GM12874 (cell line): Measurements from ENCODE around the gene AP1G1.

Experiments
- CTCF ChIP-seq: IDR thresholded peaks from 2 replicates; pipeline ENCODE4 v1.5.1; 2011; ENCODE audit warnings: low read depth, mild to moderate bottlenecking, control low read depth, low read length, moderate library complexity; ENCODE audit not compliant: insufficient read depth

The AP1G1 gene

GRCh38 chr16:71706046-71706445 lies 102.6 kb downstream of the AP1G1 start:
- no peak for TF ChIP-seq CTCF

- TF ChIP-seq CTCF = no peak
Measured at GRCh38 chr16:71703333-71703732, 105.3 kb downstream of the AP1G1 start.

DNA sequence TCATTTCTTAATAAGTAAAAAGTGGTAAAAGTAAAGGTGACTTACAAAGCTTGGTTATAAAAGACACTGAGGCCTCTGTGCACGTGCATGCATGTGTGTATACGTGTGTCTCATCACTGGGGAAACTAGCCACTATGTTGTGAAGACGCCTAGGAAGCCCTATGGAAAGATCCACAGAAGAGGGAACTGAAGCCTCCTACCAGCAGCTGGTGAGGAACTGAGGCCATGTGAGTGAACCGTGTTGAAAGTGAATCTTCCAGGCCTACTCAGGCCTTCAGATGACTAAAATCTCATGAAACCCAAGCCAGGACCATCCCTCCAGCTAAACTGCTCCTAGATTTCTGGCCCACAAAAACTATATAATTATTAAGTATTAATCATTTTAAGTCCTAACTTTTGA lies 107.8 kb downstream of the AP1G1 start:
- TF ChIP-seq CTCF = no peak

DNA sequence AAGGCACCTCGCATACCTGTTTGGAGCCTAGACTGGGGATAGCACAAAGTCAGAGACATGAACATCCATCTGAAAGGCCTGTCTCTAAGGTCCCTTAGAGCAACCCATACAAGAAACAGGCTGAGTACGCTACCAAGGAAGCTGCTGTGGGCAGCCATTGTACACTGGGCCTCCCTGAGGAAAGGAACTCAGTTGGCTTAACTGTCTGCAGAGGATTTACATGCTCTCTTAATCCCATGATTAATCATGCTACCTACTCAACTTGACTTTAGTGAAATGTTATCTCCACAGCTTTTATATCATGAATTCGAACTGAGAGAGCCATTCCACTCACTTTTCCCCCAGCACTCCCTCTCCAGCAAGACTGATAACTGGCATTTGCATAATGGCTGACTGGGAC lies 110.1 kb downstream of the AP1G1 start:
- no peak for TF ChIP-seq CTCF

- TF ChIP-seq CTCF = no peak
Measured at GRCh38 chr16:71693164-71693563, 115.5 kb downstream of the AP1G1 start.

DNA sequence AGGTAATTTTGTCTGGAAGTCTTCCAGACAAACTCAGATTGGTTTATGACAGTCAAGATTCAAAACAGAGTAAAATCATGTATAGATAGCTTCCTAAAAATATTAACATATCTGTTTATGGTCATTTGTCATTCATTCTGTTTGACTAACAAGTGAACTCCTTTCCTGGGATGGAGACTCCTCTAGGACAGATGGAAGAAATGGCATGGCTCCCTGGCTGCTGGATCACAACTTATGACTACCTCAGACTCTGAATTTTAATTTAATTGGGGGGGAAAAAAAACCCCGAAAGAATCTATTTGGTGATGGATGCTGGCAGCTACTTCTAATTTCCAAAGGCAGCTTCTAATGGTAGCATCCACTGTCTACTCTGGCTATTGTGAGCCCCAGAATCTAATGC lies 118.7 kb downstream of the AP1G1 start:
- TF ChIP-seq CTCF = no peak

DNA sequence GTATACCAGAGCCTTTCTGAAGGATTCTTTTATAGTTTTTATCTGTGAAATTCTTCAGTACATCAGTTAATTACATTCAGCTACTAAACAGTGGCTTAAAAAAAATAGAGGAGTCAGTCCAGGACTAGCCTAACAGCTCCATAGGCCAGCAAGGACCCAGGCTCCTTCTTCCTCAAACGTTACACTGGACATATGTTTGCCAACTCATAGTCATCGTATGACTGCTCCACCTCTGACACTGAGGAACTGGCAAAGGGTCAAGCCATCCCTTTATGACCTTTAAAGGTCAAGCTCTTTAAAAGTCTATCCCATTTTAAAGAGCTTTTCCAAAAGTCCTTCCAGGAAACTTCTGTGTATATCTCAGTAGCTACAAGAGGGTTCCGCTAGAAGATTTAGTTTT lies 120.8 kb downstream of the AP1G1 start:
- TF ChIP-seq CTCF = no peak

DNA sequence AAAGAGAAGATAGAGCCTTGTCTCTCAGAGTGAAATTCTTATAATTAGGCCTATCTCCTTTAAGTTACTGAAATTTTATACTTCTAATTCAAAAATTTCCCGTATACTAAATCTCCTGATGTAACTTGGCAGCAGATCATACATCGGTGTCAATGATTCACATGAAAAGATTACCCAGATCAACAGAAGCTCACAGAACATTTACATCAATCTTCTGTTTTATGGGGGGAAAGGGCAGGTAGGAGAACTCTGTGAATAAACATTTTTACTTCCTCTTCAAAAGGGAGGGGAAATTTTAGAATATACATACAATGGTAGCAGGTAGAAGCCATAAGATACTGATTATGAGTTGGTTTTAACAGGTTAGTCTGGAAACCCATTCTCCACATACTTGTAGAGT lies 127.3 kb downstream of the AP1G1 start:
- TF ChIP-seq CTCF = no peak
